Stimulated activated CD8-positive, alpha-beta memory T cell treated with anti-CD3 and anti-CD28 coated beads, Interleukin-15, amount 100 ng/mL, for 1 hour (primary cell): ENCODE measurements around the gene ST6GALNAC3.
"Not testable (repeated sequence)": the region's sequence is repeated elsewhere in the genome, so short reads cannot be mapped to it uniquely, and the experiment has no call there.

Source experiments
- DNase-seq: peaks from one replicate; pipeline ENCODE4 v3.0.0-alpha.2; 2020; ENCODE audit warnings: low read depth

Gene ST6GALNAC3

GRCh38 chr1:76340056-76340455 is 265.5 kb downstream of the ST6GALNAC3 start:
- no peak for DNase-seq

GRCh38 chr1:76341816-76342215 is 267.3 kb downstream of the ST6GALNAC3 start:
- DNase-seq, result not testable (repeated sequence)

- no peak for DNase-seq
Measured at GRCh38 chr1:76343356-76343755, 268.8 kb downstream of the ST6GALNAC3 start.

GRCh38 chr1:76351655-76352054 is 277.1 kb downstream of the ST6GALNAC3 start:
- DNase-seq, result no peak

- no peak for DNase-seq
Measured at GRCh38 chr1:76352741-76353435, 278.3 kb downstream of the ST6GALNAC3 start.

- DNase-seq, result no peak
Measured at GRCh38 chr1:76354236-76354635, 279.7 kb downstream of the ST6GALNAC3 start.

GRCh38 chr1:76366726-76367125 is 292.2 kb downstream of the ST6GALNAC3 start:
- no peak for DNase-seq

GRCh38 chr1:76371941-76372340 is 297.4 kb downstream of the ST6GALNAC3 start:
- DNase-seq, result no peak

- no peak for DNase-seq
Measured at GRCh38 chr1:76374086-76374485, 299.5 kb downstream of the ST6GALNAC3 start.

- no peak for DNase-seq
Measured at GRCh38 chr1:76377247-76377646, 302.7 kb downstream of the ST6GALNAC3 start.

- no peak for DNase-seq
Measured at GRCh38 chr1:76379506-76379905, 305.0 kb downstream of the ST6GALNAC3 start.

GRCh38 chr1:76381450-76382097 is 307.0 kb downstream of the ST6GALNAC3 start:
- no peak for DNase-seq

- no peak for DNase-seq
Measured at GRCh38 chr1:76388261-76388660, 313.7 kb downstream of the ST6GALNAC3 start.

- no peak for DNase-seq
Measured at GRCh38 chr1:76390456-76390855, 315.9 kb downstream of the ST6GALNAC3 start.

GRCh38 chr1:76395059-76395458 is 320.5 kb downstream of the ST6GALNAC3 start:
- no peak for DNase-seq

GRCh38 chr1:76402128-76402527 is 327.6 kb downstream of the ST6GALNAC3 start:
- no peak for DNase-seq

GRCh38 chr1:76408303-76408702 is 333.8 kb downstream of the ST6GALNAC3 start:
- no peak for DNase-seq

- no peak for DNase-seq
Measured at GRCh38 chr1:76410499-76410898, 336.0 kb downstream of the ST6GALNAC3 start.

GRCh38 chr1:76418531-76418930 is 344.0 kb downstream of the ST6GALNAC3 start:
- no peak for DNase-seq

- DNase-seq, result no peak
Measured at GRCh38 chr1:76419603-76420002, 345.1 kb downstream of the ST6GALNAC3 start.

- DNase-seq, result no peak
Measured at GRCh38 chr1:76425201-76426145, 350.9 kb downstream of the ST6GALNAC3 start.

GRCh38 chr1:76426606-76427005 is 352.1 kb downstream of the ST6GALNAC3 start:
- DNase-seq, result no peak

GRCh38 chr1:76428028-76428427 is 353.5 kb downstream of the ST6GALNAC3 start:
- DNase-seq, result no peak
